ENCODE measurements around the gene ARHGAP32.

The ARHGAP32 gene

GRCh38 chr11:128948583-128948982 lies 243.5 kb downstream of the ARHGAP32 start:
- DNase-seq = no peak

GRCh38 chr11:128947773-128948172 lies 244.4 kb downstream of the ARHGAP32 start:
- DNase-seq = no peak

GRCh38 chr11:128946648-128947047 lies 245.5 kb downstream of the ARHGAP32 start:
- DNase-seq = no peak

GRCh38 chr11:128943428-128943976 lies 248.6 kb downstream of the ARHGAP32 start:
- no peak for DNase-seq

GRCh38 chr11:128942817-128943427 lies 249.2 kb downstream of the ARHGAP32 start, which contains the start of gene TP53AIP1:
TSS of gene TP53AIP1 (minus strand) at chr11:128942871. CDS start at chr11:128937818, 5,053 bp downstream.
- DNase-seq = no peak

GRCh38 chr11:128942272-128942612 lies 249.9 kb downstream of the ARHGAP32 start:
- no peak for DNase-seq

- no peak for DNase-seq
These were observed 250.4 kb downstream of the ARHGAP32 start for GRCh38 chr11:128941573-128942271.

- no peak for DNase-seq
These were observed 251.0 kb downstream of the ARHGAP32 start for GRCh38 chr11:128941110-128941509.

GRCh38 chr11:128940603-128941002 lies 251.5 kb downstream of the ARHGAP32 start:
- DNase-seq = no peak

GRCh38 chr11:128940156-128940555 lies 252.0 kb downstream of the ARHGAP32 start:
- no peak for DNase-seq

GRCh38 chr11:128939591-128939990 lies 252.5 kb downstream of the ARHGAP32 start:
- no peak for DNase-seq

GRCh38 chr11:128938156-128938885 lies 253.8 kb downstream of the ARHGAP32 start:
- DNase-seq = no peak

GRCh38 chr11:128937480-128937879 lies 254.6 kb downstream of the ARHGAP32 start:
- DNase-seq = no peak

- no peak for DNase-seq
These were observed 255.4 kb downstream of the ARHGAP32 start for GRCh38 chr11:128936606-128937251.

GRCh38 chr11:128934926-128935325 lies 257.2 kb downstream of the ARHGAP32 start:
- DNase-seq = no peak

- DNase-seq = no peak
These were observed 257.8 kb downstream of the ARHGAP32 start for GRCh38 chr11:128934351-128934750.

GRCh38 chr11:128933481-128934178 lies 258.5 kb downstream of the ARHGAP32 start:
- DNase-seq = no peak

- DNase-seq = no peak
These were observed 260.5 kb downstream of the ARHGAP32 start for GRCh38 chr11:128931668-128932067.

GRCh38 chr11:128931066-128931465 lies 261.1 kb downstream of the ARHGAP32 start:
- DNase-seq = no peak

GRCh38 chr11:128929991-128930390 lies 262.1 kb downstream of the ARHGAP32 start:
- no peak for DNase-seq

- no peak for DNase-seq
These were observed 262.7 kb downstream of the ARHGAP32 start for GRCh38 chr11:128929468-128929867.

- no peak for DNase-seq
These were observed 263.7 kb downstream of the ARHGAP32 start for GRCh38 chr11:128928400-128928799.

Measured in effector CD8-positive, alpha-beta T cell (primary cell).